ENCODE measurements around the gene NMT1.

The NMT1 gene

GRCh38 chr17:45107293-45108010 lies 46.3 kb downstream of the NMT1 start:
- TF ChIP-seq CTCF (IDR thresholded peaks at IDR 0.05; ENCODE audit: control insufficient read depth, insufficient read depth, low read depth, low read length, missing control alignments), result no peak
- DNase-seq (ENCODE audit: low read depth), result no peak
- no peak overlapping the region for H3K4me3 ChIP-seq (ENCODE audit: control insufficient read depth, low read depth, low read length)

- no peak overlapping the region for H3K4me3 ChIP-seq (ENCODE audit: control insufficient read depth, low read depth, low read length)
- no peak for TF ChIP-seq CTCF (IDR thresholded peaks at IDR 0.05; ENCODE audit: control insufficient read depth, insufficient read depth, low read depth, low read length, missing control alignments)
- no peak for DNase-seq (ENCODE audit: low read depth)
Measured at GRCh38 chr17:45108051-45108450, 46.9 kb downstream of the NMT1 start.

GRCh38 chr17:45108595-45109521 lies 47.7 kb downstream of the NMT1 start:
- no peak for DNase-seq (ENCODE audit: low read depth)
- TF ChIP-seq CTCF (IDR thresholded peaks at IDR 0.05; ENCODE audit: control insufficient read depth, insufficient read depth, low read depth, low read length, missing control alignments), result no peak
- no peak overlapping the region for H3K4me3 ChIP-seq (ENCODE audit: control insufficient read depth, low read depth, low read length)

GRCh38 chr17:45110676-45111611 lies 49.8 kb downstream of the NMT1 start:
- no peak overlapping the region for H3K4me3 ChIP-seq (ENCODE audit: control insufficient read depth, low read depth, low read length)
- peak; percentile 3 for TF ChIP-seq CTCF (IDR thresholded peaks at IDR 0.05; ENCODE audit: control insufficient read depth, insufficient read depth, low read depth, low read length, missing control alignments)
- no peak for DNase-seq (ENCODE audit: low read depth)

GRCh38 chr17:45111850-45112249 lies 50.7 kb downstream of the NMT1 start:
- H3K4me3 ChIP-seq (ENCODE audit: control insufficient read depth, low read depth, low read length), result no peak overlapping the region
- no peak for DNase-seq (ENCODE audit: low read depth)
- TF ChIP-seq CTCF (IDR thresholded peaks at IDR 0.05; ENCODE audit: control insufficient read depth, insufficient read depth, low read depth, low read length, missing control alignments), result no peak
